ENCODE results near the gene HPSE2.

- TF ChIP-seq, protein P1, sequence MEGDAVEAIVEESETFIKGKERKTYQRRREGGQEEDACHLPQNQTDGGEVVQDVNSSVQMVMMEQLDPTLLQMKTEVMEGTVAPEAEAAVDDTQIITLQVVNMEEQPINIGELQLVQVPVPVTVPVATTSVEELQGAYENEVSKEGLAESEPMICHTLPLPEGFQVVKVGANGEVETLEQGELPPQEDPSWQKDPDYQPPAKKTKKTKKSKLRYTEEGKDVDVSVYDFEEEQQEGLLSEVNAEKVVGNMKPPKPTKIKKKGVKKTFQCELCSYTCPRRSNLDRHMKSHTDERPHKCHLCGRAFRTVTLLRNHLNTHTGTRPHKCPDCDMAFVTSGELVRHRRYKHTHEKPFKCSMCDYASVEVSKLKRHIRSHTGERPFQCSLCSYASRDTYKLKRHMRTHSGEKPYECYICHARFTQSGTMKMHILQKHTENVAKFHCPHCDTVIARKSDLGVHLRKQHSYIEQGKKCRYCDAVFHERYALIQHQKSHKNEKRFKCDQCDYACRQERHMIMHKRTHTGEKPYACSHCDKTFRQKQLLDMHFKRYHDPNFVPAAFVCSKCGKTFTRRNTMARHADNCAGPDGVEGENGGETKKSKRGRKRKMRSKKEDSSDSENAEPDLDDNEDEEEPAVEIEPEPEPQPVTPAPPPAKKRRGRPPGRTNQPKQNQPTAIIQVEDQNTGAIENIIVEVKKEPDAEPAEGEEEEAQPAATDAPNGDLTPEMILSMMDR (IDR thresholded peaks at IDR 0.05), result no peak
- TF ChIP-seq POLR2A (IDR thresholded peaks at IDR 0.05) (no peak), POLR2AphosphoS5 (IDR thresholded peaks at IDR 0.05) (no peak)
Observed at GRCh38 chr10:98963608-98964007, 272.0 kb downstream of the HPSE2 start.
